Breast epithelium (tissue), 4 donors: Measurements from ENCODE around the gene C12orf42. TPM values are rescaled to one million over a fixed set of nuclear protein-coding genes. Genes with fewer than 3 reads are reported as not detected.

Experiments
- DNase-seq, 2 donors: peaks; one replicate each; pipeline ENCODE4 v3.0.0-alpha.2; 2019; ENCODE audit warnings: low spot score in 2 of 2
- H3K27ac ChIP-seq, 2 donors: fragments of 200-600 bp; sonication (generic) in 1 of 2; one replicate each; pipeline ENCODE4 v1.5.1; 2016 to 2019; ENCODE audit warnings: mild to moderate bottlenecking in 1 of 2
- H3K27me3 ChIP-seq, 2 donors: fragments of 200-600 bp; sonication (generic) in 1 of 2; one replicate each; pipeline versions ENCODE4 v1.5.1 to v1.6.0; 2017 to 2019; ENCODE audit warnings: control low read depth in 1 of 2, mild to moderate bottlenecking in 1 of 2
- H3K36me3 ChIP-seq: fragments of 200-600 bp; one replicate; pipeline ENCODE4 v1.5.1; 2019
- H3K4me1 ChIP-seq, 2 donors: fragments of 200-600 bp; sonication (generic); one replicate each; pipeline ENCODE4 v1.5.1; 2016 to 2019; ENCODE audit warnings: control low read depth in 1 of 2
- H3K4me3 ChIP-seq, 3 donors: fragments of 200-600 bp; sonication (generic); 1 replicate in 2 of 3; 2 replicates in 1 of 3; pipeline ENCODE4 v1.5.1; 2016 to 2019; ENCODE audit warnings: mild to moderate bottlenecking in 3 of 3, moderate library complexity in 2 of 3
- H3K9me3 ChIP-seq, 2 donors: fragments of 200-600 bp; sonication (generic) in 1 of 2; one replicate each; pipeline ENCODE4 v1.5.1; 2016 to 2019; ENCODE audit warnings: control low read depth in 1 of 2
- CTCF ChIP-seq, 3 donors: fragments of 450-650 bp; IDR thresholded peaks; one replicate each; pipeline ENCODE4 v1.5.1; 2016 to 2017; ENCODE audit warnings: antibody characterized with exemption in 3 of 3, mild to moderate bottlenecking in 3 of 3, moderate library complexity in 3 of 3
- POLR2A ChIP-seq: fragments of 450-650 bp; IDR thresholded peaks from one replicate; pipeline ENCODE4 v1.6.1; 2016; ENCODE audit warnings: antibody characterized with exemption, mild to moderate bottlenecking, moderate library complexity
- POLR2AphosphoS5 ChIP-seq, 3 donors: sonication (generic); formaldehyde crosslinking; IDR thresholded peaks; one replicate each; pipeline ENCODE4 v1.6.1; 2017; ENCODE audit warnings: antibody characterized with exemption in 3 of 3
- intact Hi-C: fragments of 100-400 bp; cut with DNase I; formaldehyde crosslinking; loops from one replicate; pipeline ENCODE4 v1.15.1; 2023; ENCODE audit warnings: low total_unique reads
- total RNA-seq, 3 donors: library from RNA; depleted of rRNA; stranded (reverse); fragments of >200 nt; gene quantifications; one replicate each; pipeline ENCODE4 v1.1.0, GENCODE V29; 2016

The C12orf42 gene
- total RNA-seq, result 1 to 10 TPM in 1 of 3 donors, not detected in 2; 1.6 TPM

DNA sequence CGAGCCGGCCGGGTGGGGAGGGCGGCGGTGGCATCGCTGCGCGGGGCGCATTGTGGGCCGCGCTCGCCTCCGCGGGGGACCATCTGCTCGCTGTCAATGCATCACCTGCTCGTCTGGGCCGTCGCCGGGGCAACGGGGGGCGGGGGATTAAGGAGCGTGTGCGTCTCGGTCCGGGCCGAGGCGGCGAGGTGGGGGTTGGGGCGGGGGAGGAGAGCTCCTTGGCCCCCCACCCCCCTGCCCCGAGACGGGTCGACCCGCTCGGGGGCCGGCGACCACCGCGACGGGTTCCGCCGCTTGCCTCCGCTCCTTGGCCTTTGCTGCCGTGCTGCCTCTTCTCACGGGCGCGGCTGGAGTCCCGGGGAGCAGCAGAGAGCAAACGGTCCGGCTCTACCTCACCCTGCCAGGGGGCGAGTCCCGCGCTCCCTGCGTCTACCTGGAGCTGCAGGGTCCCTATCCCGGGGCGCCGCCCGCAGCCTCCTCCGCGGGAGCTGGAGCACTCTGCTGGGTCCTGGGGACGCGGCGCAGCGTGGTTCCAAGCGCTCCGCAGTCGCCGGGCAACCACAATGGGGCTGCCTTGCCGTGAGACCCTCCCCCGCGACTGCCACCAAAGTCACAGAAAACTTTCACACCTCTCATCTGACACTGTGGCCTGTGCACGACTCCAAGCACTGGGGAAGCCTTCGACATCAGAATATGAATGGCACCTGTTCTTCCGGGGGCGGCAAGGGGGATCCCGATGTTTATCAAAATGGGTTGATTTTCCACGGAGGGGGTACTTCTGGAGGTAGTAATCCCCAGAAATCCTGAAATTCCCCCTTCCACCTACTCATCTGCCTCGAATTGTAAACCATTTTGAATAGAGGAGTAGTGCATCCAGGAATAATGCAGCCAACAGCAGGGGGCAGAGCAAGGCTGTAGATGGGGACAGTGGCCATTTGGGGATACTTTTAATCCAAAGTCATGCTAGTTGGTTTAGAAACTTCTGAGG is at the start of gene C12orf42:
Gene C12orf42 (minus strand): TSS at position 500 of the 988 bp plus-strand sequence. CDS start 17,542 bp downstream, outside the sequence.
- intact Hi-C loops, result no loop called here
- no peaks in the 10 kb centered on the region for H3K36me3 ChIP-seq
- TF ChIP-seq CTCF (IDR thresholded peaks at IDR 0.05), result peak in 2 of 3 donors; percentile 41 to 50
- TF ChIP-seq POLR2AphosphoS5 (IDR thresholded peaks at IDR 0.05), result no peak
- H3K27me3 ChIP-seq, result peaks cover 0 to 10% of the 10 kb centered on the region in 2 donors
- H3K27ac ChIP-seq, result no peak within 1 kb of the TSS
- H3K4me3 ChIP-seq, result peak within 1 kb of the TSS; percentile 21 to 71 (median 50)
- H3K4me1 ChIP-seq, result no peaks in the 10 kb centered on the region
- peak in 1 of 2 donors; percentile 26 for DNase-seq
- no peaks in the 10 kb centered on the region for H3K9me3 ChIP-seq

DNA sequence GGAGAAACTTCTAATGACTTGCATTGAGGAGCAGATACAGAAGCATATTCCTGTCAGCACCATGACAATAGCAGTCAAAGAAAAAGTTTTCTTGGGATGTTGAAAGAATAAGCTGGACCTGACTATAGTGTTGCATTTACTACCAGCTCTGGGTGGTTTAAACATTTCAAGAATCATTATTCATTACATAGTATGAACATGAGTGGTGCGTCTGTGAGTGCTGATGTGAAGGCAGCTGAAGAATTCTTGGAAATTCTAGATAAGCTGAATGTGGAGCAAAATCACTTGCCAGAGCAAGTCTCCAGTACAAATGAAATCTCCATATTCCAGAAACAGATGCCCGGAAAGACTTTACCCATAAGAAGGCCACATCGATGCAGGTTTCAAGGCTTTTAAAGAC is 46.3 kb upstream of the C12orf42 start:
- H3K27me3 ChIP-seq, result peaks cover 0 to 3% of the 10 kb centered on the region in 2 donors
- no peak for DNase-seq
- H3K36me3 ChIP-seq, result no peaks in the 10 kb centered on the region
- TF ChIP-seq POLR2AphosphoS5 (IDR thresholded peaks at IDR 0.05), result no peak
- TF ChIP-seq POLR2A, result no peak
- no peak for TF ChIP-seq CTCF (IDR thresholded peaks at IDR 0.05)
- H3K4me1 ChIP-seq, result no peaks in the 10 kb centered on the region
- H3K4me3 ChIP-seq, result no peak overlapping the region
- intact Hi-C loops, result no loop called here
- no peak overlapping the region for H3K27ac ChIP-seq
- H3K9me3 ChIP-seq, result no peaks in the 10 kb centered on the region

GRCh38 chr12:103540319-103540718 is 44.6 kb upstream of the C12orf42 start:
- no peaks in the 10 kb centered on the region for H3K27me3 ChIP-seq
- TF ChIP-seq POLR2AphosphoS5 (IDR thresholded peaks at IDR 0.05) (no peak), POLR2A (no peak), CTCF (IDR thresholded peaks at IDR 0.05) (no peak)
- DNase-seq, result no peak
- no peak overlapping the region for H3K27ac ChIP-seq
- no peaks in the 10 kb centered on the region for H3K4me1 ChIP-seq
- H3K4me3 ChIP-seq, result no peak overlapping the region
- H3K9me3 ChIP-seq, result no peaks in the 10 kb centered on the region
- intact Hi-C loops, result no loop called here
- H3K36me3 ChIP-seq, result no peaks in the 10 kb centered on the region

GRCh38 chr12:103538397-103538796 is 42.6 kb upstream of the C12orf42 start:
- DNase-seq, result no peak
- H3K27ac ChIP-seq, result no peak overlapping the region
- intact Hi-C loops, result no loop called here
- no peaks in the 10 kb centered on the region for H3K4me1 ChIP-seq
- H3K4me3 ChIP-seq, result no peak overlapping the region
- H3K36me3 ChIP-seq, result no peaks in the 10 kb centered on the region
- no peaks in the 10 kb centered on the region for H3K9me3 ChIP-seq
- H3K27me3 ChIP-seq, result no peaks in the 10 kb centered on the region
- TF ChIP-seq POLR2A, result no peak
- TF ChIP-seq CTCF (IDR thresholded peaks at IDR 0.05), result no peak
- TF ChIP-seq POLR2AphosphoS5 (IDR thresholded peaks at IDR 0.05), result no peak
